GM19438 (cell line): ENCODE measurements around the gene REEP5.

Source experiments
- ATAC-seq: cut with Tn5 transposase; IDR thresholded peaks from one replicate; pipeline ENCODE4 v1.9.1; 2021; ENCODE audit warnings: low read depth; ENCODE audit not compliant: unreplicated experiment

The REEP5 gene

GRCh38 chr5:112848116-112848811 is 73.8 kb downstream of the REEP5 start:
- ATAC-seq = peak; percentile 99

- ATAC-seq = no peak
Observed at GRCh38 chr5:112847306-112847705, 74.7 kb downstream of the REEP5 start.

- no peak for ATAC-seq
Observed at GRCh38 chr5:112846556-112846955, 75.5 kb downstream of the REEP5 start.

- ATAC-seq = no peak
Observed at GRCh38 chr5:112844489-112844888, 77.5 kb downstream of the REEP5 start.

GRCh38 chr5:112833971-112834370 is 88.1 kb downstream of the REEP5 start:
- ATAC-seq = no peak

- ATAC-seq = no peak
Observed at GRCh38 chr5:112830378-112830777, 91.6 kb downstream of the REEP5 start.
